Naive thymus-derived CD8-positive, alpha-beta T cell (primary cell): Measurements from ENCODE around the gene MAPRE3. TPM values are rescaled to one million over a fixed set of nuclear protein-coding genes. Genes with fewer than 3 reads are reported as not detected.
A peak's percentile ranks its signal among the peaks of the same experiment; 100 is the strongest.

Experiments
- ATAC-seq, 2 donors: fragments of 150-1000 bp; cut with Tn5 transposase in 1 of 2; sonication (Bioruptor Pico), chemical (Tn5 transposase) in 1 of 2; 1 replicate in 1 of 2; 2 replicates in 1 of 2; pipeline ENCODE4 v1.10.0; 2021; ENCODE audit warnings: mild to moderate bottlenecking in 2 of 2, moderate library complexity in 2 of 2
- POLR2A ChIA-PET: fragments of 350-600 bp; sonication (Branson Sonifier 250); formaldehyde crosslinking; loops from one replicate; lab custom pipeline; 2021; ENCODE audit warnings: antibody characterized with exemption; lab: Charles Lee
- DNase-seq, 10 donors: peaks; one replicate each; pipeline versions ENCODE4 v3.0.0 to v3.0.0-alpha.2; 2020 to 2022
- H3K27ac Mint-ChIP-seq, 10 donors: one replicate each; pipeline ENCODE4 v1.8.0; 2020 to 2022; ENCODE audit warnings: mild to moderate bottlenecking in 10 of 10, mixed read lengths in 10 of 10, moderate library complexity in 4 of 10, inconsistent platforms in 1 of 10
- H3K27me3 Mint-ChIP-seq, 5 donors: one replicate each; pipeline ENCODE4 v1.8.0; 2021 to 2022; ENCODE audit warnings: mixed read lengths in 5 of 5
- H3K36me3 Mint-ChIP-seq, 3 donors: one replicate each; pipeline ENCODE4 v1.8.0; 2020 to 2022; ENCODE audit warnings: mixed read lengths in 3 of 3, mild to moderate bottlenecking in 2 of 3, inconsistent platforms in 1 of 3
- H3K4me1 Mint-ChIP-seq, 4 donors: one replicate each; pipeline ENCODE4 v1.8.0; 2021 to 2022; ENCODE audit warnings: mixed read lengths in 4 of 4
- H3K4me3 Mint-ChIP-seq, 10 donors: one replicate each; pipeline ENCODE4 v1.8.0; 2020 to 2022; ENCODE audit warnings: mild to moderate bottlenecking in 10 of 10, mixed read lengths in 10 of 10, moderate library complexity in 6 of 10, inconsistent platforms in 1 of 10
- H3K9me3 Mint-ChIP-seq, 9 donors: one replicate each; pipeline ENCODE4 v1.8.0; 2020 to 2022; ENCODE audit warnings: mixed read lengths in 9 of 9, mild to moderate bottlenecking in 3 of 9, inconsistent platforms in 1 of 9, moderate library complexity in 1 of 9
- polyA plus RNA-seq, 3 donors: library from polyadenylated mRNA; unstranded; fragments of 300-500 nt; fragmentation: Illumina TruSeq; gene quantifications; one replicate each; pipeline ENCODE4 v1.2.3, GENCODE V29; 2021
- total RNA-seq, 8 experiments: library from RNA in 2 of 8; stranded (reverse) in 2 of 8; gene quantifications; one replicate each; pipeline ENCODE4 v1.2.3 and lab custom pipeline; 2021 to 2026

Gene MAPRE3
- total and polyA plus RNA-seq, 5 experiments from 2014 or later = 1.4 to 5.3 (median 1.6) TPM

DNA sequence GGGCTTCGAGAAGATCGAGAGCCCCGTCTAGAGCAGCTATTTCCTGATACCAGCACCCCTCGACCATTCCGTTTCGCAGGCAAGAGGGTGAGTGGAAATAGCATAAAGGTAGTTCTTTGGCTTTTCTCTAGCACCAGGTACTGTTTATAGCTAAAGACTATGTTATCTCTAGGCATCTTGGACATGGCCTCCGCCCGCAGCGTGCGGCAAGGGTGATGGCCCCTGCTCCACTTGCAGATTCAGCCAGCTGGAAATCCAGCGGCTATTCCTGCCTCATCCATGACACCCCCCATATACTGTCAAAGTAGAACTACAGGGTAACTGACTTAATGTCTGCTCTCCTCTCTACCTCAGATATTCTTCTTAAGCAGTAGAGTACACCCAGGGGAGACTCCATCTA lies 84.3 kb downstream of the MAPRE3 start:
- POLR2A ChIA-PET = interaction anchor here (7.9 to 17.0 kb wide), 2 partner anchors 14 to 29 kb away, joined by 129 to 270 read pairs; partner anchors contain the start of genes KHK and OST4
- peaks cover 0 to 10% (median 3%) of the 10 kb centered on the region in 9 donors for H3K9me3 Mint-ChIP-seq
- H3K27me3 Mint-ChIP-seq = peaks cover 0 to 12% (median 0%) of the 10 kb centered on the region in 5 donors
- ATAC-seq (no peak), DNase-seq (no peak)
- H3K4me3 Mint-ChIP-seq = no peak overlapping the region
- peaks cover 0 to 28% (median 8%) of the 10 kb centered on the region in 3 donors for H3K36me3 Mint-ChIP-seq
- peak overlapping the region in 3 of 10 donors; percentile 20 to 73 (median 70) for H3K27ac Mint-ChIP-seq
- peaks cover 16 to 34% (median 23%) of the 10 kb centered on the region in 4 donors for H3K4me1 Mint-ChIP-seq

DNA sequence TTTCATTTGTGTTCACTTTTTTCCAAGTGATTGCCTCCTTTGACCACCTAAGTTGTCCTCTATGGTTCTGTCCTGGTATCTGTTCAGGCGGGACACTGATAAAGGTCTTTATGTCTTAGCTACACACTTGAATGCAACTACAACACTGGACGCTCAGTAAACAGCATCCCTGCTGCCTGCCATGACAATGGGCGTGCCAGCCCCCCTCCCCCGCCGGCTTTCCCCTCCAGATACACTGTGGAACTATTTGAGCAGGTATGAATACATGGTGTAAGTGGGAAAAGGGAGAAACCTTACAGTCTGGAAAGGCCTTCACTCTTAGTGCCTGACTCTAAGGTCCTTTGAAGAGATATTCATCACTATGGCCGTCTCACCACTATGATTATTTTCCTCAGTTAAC lies 86.7 kb downstream of the MAPRE3 start:
- H3K36me3 Mint-ChIP-seq = peaks cover 0 to 29% (median 2%) of the 10 kb centered on the region in 3 donors
- POLR2A ChIA-PET = interaction anchor here (0.6 to 17.0 kb wide), 2 partner anchors 12 to 1335 kb away, joined by 3 to 270 read pairs; partner anchors contain the start of gene OST4
- H3K27me3 Mint-ChIP-seq = no peaks in the 10 kb centered on the region
- ATAC-seq (no peak), DNase-seq (no peak)
- H3K4me3 Mint-ChIP-seq = no peak overlapping the region
- H3K27ac Mint-ChIP-seq = peak overlapping the region in 2 of 10 donors; percentile 43 to 63
- H3K9me3 Mint-ChIP-seq = no peaks in the 10 kb centered on the region
- peaks cover 6 to 13% (median 7%) of the 10 kb centered on the region in 4 donors for H3K4me1 Mint-ChIP-seq

DNA sequence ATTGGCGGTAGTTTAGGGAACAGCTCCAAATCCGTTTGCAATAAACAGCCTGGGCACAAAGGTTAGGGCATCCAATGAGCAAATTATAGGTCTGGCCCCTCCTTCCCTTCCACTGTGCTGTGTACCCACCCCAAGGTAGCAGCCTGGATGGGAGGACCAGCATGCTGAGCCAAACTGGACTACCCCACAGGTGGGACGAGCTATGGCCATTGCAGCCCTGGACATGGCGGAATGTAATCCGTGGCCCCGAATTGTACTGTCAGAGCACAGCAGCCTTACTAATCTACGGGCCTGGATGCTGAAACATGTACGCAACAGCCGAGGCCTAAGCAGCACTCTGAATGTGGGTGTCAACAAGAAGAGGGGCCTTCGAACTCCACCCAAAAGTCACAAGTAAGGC lies 87.8 kb downstream of the MAPRE3 start:
- Mint-ChIP-seq H3K27me3 (no peaks in the 10 kb centered on the region), H3K4me3 (no peak overlapping the region), H3K27ac (no peak overlapping the region), H3K9me3 (no peaks in the 10 kb centered on the region), H3K4me1 (peaks cover under 1 to 18% (median 7%) of the 10 kb centered on the region in 4 donors), H3K36me3 (peaks cover 0 to 29% (median 2%) of the 10 kb centered on the region in 3 donors)
- no peak for DNase-seq
- ATAC-seq = no peak
- POLR2A ChIA-PET = interaction anchor here (0.6 to 17.0 kb wide), 3 partner anchors 7 to 281 kb away, joined by 3 to 270 read pairs (median 15); partner anchors contain the start of genes AGBL5 and OST4

DNA sequence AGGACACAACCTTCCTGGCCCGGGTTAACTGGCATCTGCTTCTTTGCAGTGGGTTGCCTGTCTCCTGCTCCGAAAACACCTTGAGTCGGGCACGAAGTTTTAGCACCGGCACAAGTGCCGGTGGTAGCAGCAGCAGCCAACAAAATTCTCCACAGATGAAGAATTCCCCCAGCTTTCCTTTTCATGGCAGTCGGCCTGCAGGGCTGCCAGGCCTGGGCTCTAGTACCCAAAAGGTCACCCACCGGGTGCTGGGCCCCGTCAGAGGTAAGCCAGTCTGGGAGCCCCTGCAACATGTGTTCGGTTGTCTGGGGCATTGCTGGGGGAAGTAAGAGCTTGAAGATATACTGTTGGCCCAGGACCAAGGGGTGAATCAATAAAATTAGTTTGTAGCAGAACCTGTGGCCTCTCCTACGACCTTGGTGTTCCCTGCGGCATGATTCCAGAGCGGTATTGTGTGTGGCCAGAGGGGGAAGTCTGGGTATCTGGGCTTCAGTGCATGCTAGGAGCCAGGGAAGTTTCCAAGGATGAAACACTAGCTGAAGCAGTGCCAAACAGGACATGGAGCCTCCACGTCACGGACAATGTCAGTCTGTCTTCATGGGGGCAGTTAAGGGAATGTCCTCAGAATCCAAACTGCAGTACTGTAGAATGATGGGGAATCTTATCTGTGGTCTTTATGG lies 88.8 kb downstream of the MAPRE3 start:
- Mint-ChIP-seq H3K4me3 (no peak overlapping the region), H3K4me1 (peaks cover 0 to 24% (median 9%) of the 10 kb centered on the region in 4 donors), H3K9me3 (no peaks in the 10 kb centered on the region), H3K36me3 (peaks cover 0 to 26% (median 2%) of the 10 kb centered on the region in 3 donors), H3K27ac (peak overlapping the region in 2 of 10 donors; percentile 17 to 41), H3K27me3 (no peaks in the 10 kb centered on the region)
- DNase-seq = no peak
- ATAC-seq = no peak
- POLR2A ChIA-PET = interaction anchor here (0.7 to 17.0 kb wide), 4 partner anchors 8 to 26 kb away, joined by 4 to 270 read pairs (median 10); partner anchors contain the start of genes AGBL5, KHK and OST4

DNA sequence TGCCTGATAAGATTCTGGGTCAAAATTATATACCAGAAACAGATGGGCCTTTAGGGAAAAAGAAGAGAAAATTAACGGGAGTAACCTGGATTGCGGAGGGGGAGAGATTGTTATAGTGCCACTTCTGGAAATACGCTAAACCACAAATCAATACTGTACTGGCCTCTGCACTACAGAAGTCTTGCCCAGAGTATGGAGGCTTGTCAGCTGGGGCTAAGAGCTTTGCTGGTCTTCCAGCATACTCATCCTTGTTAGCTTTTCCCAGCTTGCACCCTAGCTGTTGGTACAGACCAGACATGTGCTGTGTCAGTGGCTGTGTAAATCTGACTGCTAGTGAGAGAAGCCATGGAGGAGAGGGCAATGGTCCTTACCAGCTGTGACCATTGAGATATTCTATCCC lies 89.9 kb downstream of the MAPRE3 start:
- Mint-ChIP-seq H3K27ac (peak overlapping the region in 3 of 10 donors; percentile 14 to 48 (median 39)), H3K9me3 (no peaks in the 10 kb centered on the region), H3K27me3 (no peaks in the 10 kb centered on the region), H3K4me3 (no peak overlapping the region), H3K36me3 (peaks cover 0 to 28% (median 0%) of the 10 kb centered on the region in 3 donors), H3K4me1 (peaks cover 0 to 19% (median 9%) of the 10 kb centered on the region in 4 donors)
- ATAC-seq (no peak), DNase-seq (no peak)
- POLR2A ChIA-PET = interaction anchor here (1.9 to 17.0 kb wide), 3 partner anchors 9 to 25 kb away, joined by 6 to 270 read pairs (median 15); partner anchors contain the start of genes AGBL5, KHK and OST4

DNA sequence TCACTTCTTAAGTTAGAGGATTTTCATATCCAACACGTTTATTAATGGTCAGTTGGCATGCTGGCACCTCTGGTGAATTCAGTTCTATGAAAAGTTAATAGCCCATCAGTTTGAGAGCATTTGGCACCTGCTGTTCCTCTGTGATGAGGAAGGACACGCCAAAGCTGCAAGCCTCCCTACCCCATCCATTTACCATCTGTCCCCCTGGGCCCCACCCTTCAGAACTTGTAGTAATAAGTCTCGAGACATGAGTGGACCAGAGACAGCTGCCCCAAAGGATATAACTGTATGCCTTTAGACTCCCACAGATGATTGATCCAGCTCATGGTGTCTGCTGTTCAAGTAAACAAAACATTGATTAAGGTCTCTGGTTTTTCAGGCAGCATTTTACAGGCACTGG lies 94.7 kb downstream of the MAPRE3 start:
- peaks cover 25 to 54% (median 39%) of the 10 kb centered on the region in 4 donors for H3K4me1 Mint-ChIP-seq
- no peak overlapping the region for H3K27ac Mint-ChIP-seq

DNA sequence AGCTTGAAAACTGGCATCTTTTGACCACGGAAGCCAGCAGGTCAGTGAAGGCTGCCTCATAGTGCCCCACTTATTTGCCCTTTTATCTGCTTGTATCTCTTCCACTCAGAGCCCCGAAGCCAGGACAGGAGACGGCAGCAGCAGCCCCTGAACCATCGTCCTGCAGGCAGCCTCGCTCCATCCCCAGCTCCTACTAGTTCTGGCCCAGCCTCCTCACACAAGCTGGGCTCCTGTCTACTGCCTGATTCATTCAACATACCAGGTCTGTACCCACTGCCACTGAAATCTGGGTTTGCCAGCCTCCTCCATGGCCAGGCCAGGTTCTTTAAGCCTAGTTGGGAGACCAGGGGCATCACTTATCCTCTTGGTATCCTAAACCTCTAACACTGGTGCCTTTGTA lies 96.9 kb downstream of the MAPRE3 start:
- Mint-ChIP-seq H3K9me3 (no peaks in the 10 kb centered on the region), H3K27me3 (no peaks in the 10 kb centered on the region), H3K36me3 (peaks cover 0 to 46% (median 0%) of the 10 kb centered on the region in 3 donors), H3K4me3 (no peak overlapping the region), H3K4me1 (peaks cover 32 to 67% (median 53%) of the 10 kb centered on the region in 4 donors), H3K27ac (peak overlapping the region in 6 of 10 donors; percentile 33 to 81 (median 50))
- ATAC-seq (no peak), DNase-seq (no peak)
- POLR2A ChIA-PET = interaction anchor here (0.9 to 13.8 kb wide), 3 partner anchors 11 to 30 kb away, joined by 6 to 270 read pairs (median 197); partner anchors contain the start of genes AGBL5, EMILIN1 and KHK

More for the DNA sequence above, 94.7 kb downstream of the MAPRE3 start:
- no peaks in the 10 kb centered on the region for H3K27me3 Mint-ChIP-seq
- POLR2A ChIA-PET = interaction anchor here (13.8 to 17.0 kb wide), 2 partner anchors 4 to 9 kb away, joined by 270 read pairs; partner anchors contain the start of genes AGBL5 and OST4
- no peaks in the 10 kb centered on the region for H3K9me3 Mint-ChIP-seq
- ATAC-seq (no peak), DNase-seq (no peak)
- peaks cover 0 to 48% (median 0%) of the 10 kb centered on the region in 3 donors for H3K36me3 Mint-ChIP-seq
- no peak overlapping the region for H3K4me3 Mint-ChIP-seq

DNA sequence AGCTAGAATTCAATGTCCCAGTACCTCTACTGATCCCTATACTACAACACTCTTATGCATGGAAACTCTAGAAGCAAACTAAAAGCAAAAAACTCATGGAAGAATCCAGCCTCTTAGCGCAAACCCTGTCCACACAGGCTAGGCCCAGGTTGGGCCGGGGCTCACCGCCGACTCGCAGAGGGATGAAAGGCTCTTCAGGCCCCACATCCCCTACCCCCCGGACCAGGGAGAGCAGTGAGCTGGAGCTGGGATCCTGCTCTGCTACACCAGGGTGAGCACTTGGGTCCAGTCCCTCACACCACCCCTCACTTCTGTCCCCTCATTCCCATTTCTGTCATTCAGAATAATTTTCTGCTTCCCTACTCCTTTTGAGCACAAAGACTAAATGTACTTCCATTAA lies 99.0 kb downstream of the MAPRE3 start:
- no peak for DNase-seq
- POLR2A ChIA-PET = interaction anchor here (9.0 to 13.8 kb wide), 2 partner anchors 13 to 15 kb away, joined by 197 to 270 read pairs; partner anchors contain the start of genes AGBL5, EMILIN1 and KHK
- ATAC-seq = no peak
- H3K36me3 Mint-ChIP-seq = peaks cover 0 to 44% (median 0%) of the 10 kb centered on the region in 3 donors
- peaks cover 38 to 72% (median 63%) of the 10 kb centered on the region in 4 donors for H3K4me1 Mint-ChIP-seq
- no peaks in the 10 kb centered on the region for H3K9me3 Mint-ChIP-seq
- H3K27me3 Mint-ChIP-seq = no peaks in the 10 kb centered on the region
- H3K27ac Mint-ChIP-seq = peak overlapping the region in 8 of 10 donors; percentile 20 to 99 (median 84)
- peak overlapping the region; percentile 3 to 98 (median 96) for H3K4me3 Mint-ChIP-seq

DNA sequence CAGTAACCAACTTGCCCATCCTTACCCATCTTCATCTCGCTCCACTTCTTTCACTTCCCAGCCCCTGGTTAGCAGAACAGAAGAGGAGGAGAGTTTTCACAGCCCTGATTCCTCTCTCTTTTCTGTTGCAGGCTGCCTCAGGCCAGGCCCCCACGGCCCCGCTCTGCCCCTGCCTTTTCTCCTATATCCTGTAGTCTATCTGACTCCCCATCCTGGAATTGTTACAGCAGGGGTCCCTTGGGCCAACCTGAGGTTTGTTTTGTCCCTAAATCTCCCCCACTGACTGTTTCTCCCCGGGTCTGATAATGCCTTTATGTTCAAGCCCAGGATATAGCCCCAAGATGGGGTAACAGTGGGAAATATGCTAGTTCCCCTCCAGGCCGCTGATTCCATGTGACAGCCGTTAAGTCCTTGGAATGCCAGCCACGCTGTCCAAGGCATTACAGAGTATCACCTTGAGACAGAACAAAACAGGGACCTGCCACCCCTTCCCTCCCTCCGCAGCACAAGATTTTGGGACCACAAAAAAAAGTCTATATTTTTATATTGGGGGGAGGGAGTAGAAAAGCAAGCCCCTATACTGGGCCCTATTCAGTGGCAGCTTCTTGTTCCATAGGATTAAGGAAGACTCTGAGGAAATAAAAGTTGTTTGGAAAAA lies 99.7 kb downstream of the MAPRE3 start:
- POLR2A ChIA-PET = interaction anchor here (9.0 to 13.8 kb wide), 2 partner anchors 14 kb away, joined by 197 to 270 read pairs; partner anchors contain the start of genes AGBL5, EMILIN1 and KHK
- Mint-ChIP-seq H3K27ac (peak overlapping the region; percentile 20 to 99 (median 97)), H3K4me3 (peak overlapping the region; percentile 93 to 98 (median 98)), H3K9me3 (no peaks in the 10 kb centered on the region), H3K4me1 (peaks cover 43 to 78% (median 69%) of the 10 kb centered on the region in 4 donors), H3K36me3 (peaks cover 0 to 40% (median 0%) of the 10 kb centered on the region in 3 donors), H3K27me3 (no peaks in the 10 kb centered on the region)
- ATAC-seq (no peak), DNase-seq (no peak)

DNA sequence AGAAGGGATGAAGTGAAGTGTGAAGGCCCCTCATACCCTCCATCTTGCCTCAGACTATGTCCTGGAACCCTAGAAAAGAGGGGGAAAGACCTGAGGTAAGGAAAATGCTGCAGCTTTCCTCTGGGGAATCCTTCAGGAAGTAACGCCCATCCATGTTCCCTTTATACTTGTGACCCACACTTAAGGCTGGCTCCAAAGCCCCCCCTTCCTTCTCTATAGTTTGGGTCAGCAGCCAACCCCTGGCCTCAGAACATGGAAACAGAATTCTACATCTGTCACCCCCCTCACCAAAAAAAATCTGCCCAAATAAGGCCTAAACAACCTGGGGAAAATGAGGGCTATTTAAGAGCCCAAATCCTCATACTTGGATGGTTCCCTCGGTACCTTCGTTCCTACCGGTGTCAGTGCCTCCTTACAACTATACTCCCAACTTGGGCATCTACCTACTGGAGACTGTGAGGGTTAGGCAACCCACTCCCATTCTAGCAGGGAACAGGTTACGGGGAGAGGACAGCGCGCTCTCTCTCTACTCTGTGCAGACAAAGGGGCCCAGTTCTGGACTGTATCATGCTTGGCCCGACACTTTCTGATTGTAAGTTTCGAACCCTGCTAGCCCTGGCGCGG lies 100.3 kb downstream of the MAPRE3 start:
- Mint-ChIP-seq H3K4me3 (peak overlapping the region; percentile 93 to 98 (median 98)), H3K9me3 (no peaks in the 10 kb centered on the region), H3K36me3 (peaks cover 0 to 39% (median 0%) of the 10 kb centered on the region in 3 donors), H3K27me3 (no peaks in the 10 kb centered on the region), H3K4me1 (peaks cover 46 to 82% (median 73%) of the 10 kb centered on the region in 4 donors), H3K27ac (peak overlapping the region; percentile 94 to 99 (median 97))
- POLR2A ChIA-PET = interaction anchor here (0.6 to 13.8 kb wide), 10 partner anchors 13 to 142 kb away, joined by 3 to 270 read pairs (median 6); partner anchors contain the start of genes ABHD1, AGBL5, ATRAID and EMILIN1
- DNase-seq (no peak), ATAC-seq (peak in 1 of 2 donors; percentile 18)

DNA sequence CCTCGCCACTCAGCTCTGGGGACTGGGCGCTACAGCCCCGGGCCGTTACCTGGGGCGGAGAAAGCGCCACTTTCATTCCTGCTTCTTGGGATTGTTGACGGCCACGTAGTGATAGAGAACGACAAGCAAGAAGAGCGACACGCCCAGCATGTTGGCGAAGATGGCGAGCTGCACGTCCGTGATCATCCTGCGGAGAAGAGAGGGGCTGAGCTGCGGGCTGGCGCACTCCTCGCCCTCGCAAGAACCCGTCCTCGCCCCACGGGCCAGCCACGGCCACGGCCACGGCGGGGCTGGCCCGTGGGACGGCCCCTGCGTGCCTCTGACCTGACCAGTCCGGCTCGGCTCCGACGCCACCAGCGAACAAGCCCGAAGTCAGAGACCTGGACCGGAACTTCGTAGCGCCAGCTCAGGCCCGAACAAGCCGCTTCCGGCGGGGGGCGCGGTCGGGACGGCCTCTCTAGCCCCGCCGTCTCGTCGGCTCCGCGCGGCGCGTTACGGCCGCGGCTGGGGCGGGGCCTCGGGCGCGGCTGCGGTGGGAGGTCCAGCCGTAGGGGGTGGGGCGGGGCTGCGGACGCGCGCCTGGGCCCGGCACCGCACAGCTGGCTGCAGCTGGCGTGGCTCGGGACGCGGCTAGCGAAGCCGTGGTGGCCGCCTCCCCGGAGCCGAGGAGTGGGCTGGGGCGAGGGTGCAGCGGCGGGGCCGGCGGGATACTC lies 101.0 kb downstream of the MAPRE3 start, which contains the start of gene OST4:
Gene OST4 (minus strand): TSS at position 378 of the 713 bp plus-strand sequence.
- peak within 1 kb of the TSS; percentile 94 to 99 (median 97) for H3K27ac Mint-ChIP-seq
- peaks cover 45 to 83% (median 76%) of the 10 kb centered on the region in 4 donors for H3K4me1 Mint-ChIP-seq
- no peaks in the 10 kb centered on the region for H3K27me3 Mint-ChIP-seq
- peaks cover 0 to 33% (median 0%) of the 10 kb centered on the region in 3 donors for H3K36me3 Mint-ChIP-seq
- ATAC-seq (peak; percentile 87 to 91), DNase-seq (peak; percentile 80 to 90 (median 88))
- H3K4me3 Mint-ChIP-seq = peak within 1 kb of the TSS; percentile 93 to 98 (median 98)
- H3K9me3 Mint-ChIP-seq = no peaks in the 10 kb centered on the region
- POLR2A ChIA-PET = interaction anchor here (0.6 to 13.8 kb wide), 12 partner anchors 13 to 592 kb away, joined by 3 to 270 read pairs (median 5); partner anchors contain the start of genes ABHD1, AGBL5, ATRAID and EIF2B4
